Upper lobe of right lung (tissue), 1 donor: ENCODE data around the gene LUC7L. TPM values are rescaled to one million over a fixed set of nuclear protein-coding genes. Genes with fewer than 3 reads are reported as not detected.
"Not testable (repeated sequence)": the region's sequence is repeated elsewhere in the genome, so short reads cannot be mapped to it uniquely, and the experiment has no call there.

Experiments
- ATAC-seq: fragments of 200-7000 bp; cut with Tn5 transposase; one replicate; pipeline ENCODE4 v1.9.1; 2020; ENCODE audit warnings: mild to moderate bottlenecking, moderate library complexity
- DNase-seq: peaks from one replicate; pipeline ENCODE4 v3.0.0-alpha.2; 2020
- H3K27ac ChIP-seq: fragments of 200-600 bp; one replicate; pipeline ENCODE4 v1.8.0; 2022
- H3K27me3 ChIP-seq: fragments of 200-600 bp; one replicate; pipeline ENCODE4 v1.8.0; 2022; ENCODE audit warnings: mild to moderate bottlenecking
- H3K36me3 ChIP-seq: fragments of 200-600 bp; one replicate; pipeline ENCODE4 v1.8.0; 2022
- H3K4me1 ChIP-seq: fragments of 200-600 bp; one replicate; pipeline ENCODE4 v1.8.0; 2022
- H3K4me3 ChIP-seq: fragments of 200-600 bp; one replicate; pipeline ENCODE4 v1.8.0; 2022; ENCODE audit warnings: mild to moderate bottlenecking
- H3K9me3 ChIP-seq: fragments of 200-600 bp; one replicate; pipeline ENCODE4 v1.8.0; 2022
- CTCF ChIP-seq: fragments of 200-600 bp; IDR thresholded peaks from one replicate; pipeline ENCODE4 v1.8.0; 2022; ENCODE audit warnings: antibody characterized with exemption
- intact Hi-C: fragments of 100-400 bp; cut with DNase I; formaldehyde crosslinking; loops from one replicate; pipeline ENCODE4 v1.11.0; 2022
- total RNA-seq: library from RNA; stranded (reverse); fragmentation: NEBNext Ultra II Directional; extraction: Animal tissue kit (Norgen Biotek cat#: 25700); gene quantifications from one replicate; pipeline ENCODE4 v1.2.1, GENCODE V29; 2021
- donor health status: DM: no; HTN: yes; CAD: no; lungs with severe emphysema.

LUC7L gene
- total RNA-seq, 1 donor from 2014 or later, result 78.8 TPM

GRCh38 chr16:160691-161190 lies 68.5 kb downstream of the LUC7L start:
- intact Hi-C loops, result no loop called here
- no peak for TF ChIP-seq CTCF
- H3K36me3 ChIP-seq, result no peaks in the 10 kb centered on the region
- peaks cover 8% of the 10 kb centered on the region for H3K4me1 ChIP-seq
- no peak overlapping the region for H3K4me3 ChIP-seq
- H3K27me3 ChIP-seq, result peaks cover 8% of the 10 kb centered on the region
- ATAC-seq (no peak), DNase-seq (no peak)
- no peak overlapping the region for H3K27ac ChIP-seq
- no peaks in the 10 kb centered on the region for H3K9me3 ChIP-seq

GRCh38 chr16:160242-160641 lies 69.0 kb downstream of the LUC7L start:
- intact Hi-C loops, H3K4me3 ChIP-seq, H3K36me3 ChIP-seq, H3K9me3 ChIP-seq, DNase-seq, H3K4me1 ChIP-seq, ATAC-seq, H3K27ac ChIP-seq, H3K27me3 ChIP-seq: not testable (repeated sequence)

- no peak for TF ChIP-seq CTCF
- no peak for ATAC-seq
These were observed 70.0 kb downstream of the LUC7L start for GRCh38 chr16:159136-159849.

GRCh38 chr16:155031-155398 lies 74.2 kb downstream of the LUC7L start:
- intact Hi-C loops, result no loop called here
- Histone ChIP-seq H3K4me1 (peaks cover 6% of the 10 kb centered on the region), H3K27me3 (no peaks in the 10 kb centered on the region), H3K27ac (no peak overlapping the region), H3K4me3 (peak overlapping the region; percentile 48), H3K36me3 (no peaks in the 10 kb centered on the region), H3K9me3 (no peaks in the 10 kb centered on the region)
- DNase-seq (no peak), ATAC-seq (no peak)
- no peak for TF ChIP-seq CTCF

More at GRCh38 chr16:159136-159849, 70.0 kb downstream of the LUC7L start:
- no peaks in the 10 kb centered on the region for H3K27me3 ChIP-seq
- H3K4me1 ChIP-seq, result peaks cover 6% of the 10 kb centered on the region
- H3K4me3 ChIP-seq, result no peak overlapping the region
- intact Hi-C loops, result no loop called here
- no peaks in the 10 kb centered on the region for H3K9me3 ChIP-seq
- H3K27ac ChIP-seq, result no peak overlapping the region
- no peaks in the 10 kb centered on the region for H3K36me3 ChIP-seq
- DNase-seq, result no peak

- no peaks in the 10 kb centered on the region for H3K36me3 ChIP-seq
- H3K4me1 ChIP-seq, result peaks cover 6% of the 10 kb centered on the region
- peak overlapping the region; percentile 48 for H3K4me3 ChIP-seq
- intact Hi-C loops, result no loop called here
- ATAC-seq (peak; percentile 66), DNase-seq (peak; percentile 68)
- TF ChIP-seq CTCF, result no peak
- H3K27me3 ChIP-seq, result no peaks in the 10 kb centered on the region
- no peak overlapping the region for H3K27ac ChIP-seq
- no peaks in the 10 kb centered on the region for H3K9me3 ChIP-seq
These were observed 74.8 kb downstream of the LUC7L start for GRCh38 chr16:154217-155030.

- intact Hi-C loops, DNase-seq, H3K36me3 ChIP-seq, H3K27me3 ChIP-seq, H3K4me1 ChIP-seq, H3K9me3 ChIP-seq, H3K4me3 ChIP-seq, H3K27ac ChIP-seq: not testable (repeated sequence)
- peak; percentile 6 for ATAC-seq
These were observed 75.6 kb downstream of the LUC7L start for GRCh38 chr16:153550-154216.

GRCh38 chr16:153129-153521 lies 76.1 kb downstream of the LUC7L start:
- intact Hi-C loops, H3K4me1 ChIP-seq, H3K27ac ChIP-seq, H3K9me3 ChIP-seq, H3K4me3 ChIP-seq, H3K36me3 ChIP-seq, H3K27me3 ChIP-seq, DNase-seq: not testable (repeated sequence)
- ATAC-seq, result peak; percentile 54
